Measurements from ENCODE around the gene CRACDL. TPM values are rescaled to one million over a fixed set of nuclear protein-coding genes. Genes with fewer than 3 reads are reported as not detected.

CRACDL gene
- total RNA-seq, 4 donors from 2014 or later = 5.7 to 11.8 (median 9.5) TPM

- no peak for TF ChIP-seq CTCF (IDR thresholded peaks at IDR 0.05)
- DNase-seq (ENCODE audit: low spot score) = no peak
- ATAC-seq (ENCODE audit: low FRiP score) = no peak
Observed at GRCh38 chr2:98746426-98746825, 189.6 kb downstream of the CRACDL start.

DNA sequence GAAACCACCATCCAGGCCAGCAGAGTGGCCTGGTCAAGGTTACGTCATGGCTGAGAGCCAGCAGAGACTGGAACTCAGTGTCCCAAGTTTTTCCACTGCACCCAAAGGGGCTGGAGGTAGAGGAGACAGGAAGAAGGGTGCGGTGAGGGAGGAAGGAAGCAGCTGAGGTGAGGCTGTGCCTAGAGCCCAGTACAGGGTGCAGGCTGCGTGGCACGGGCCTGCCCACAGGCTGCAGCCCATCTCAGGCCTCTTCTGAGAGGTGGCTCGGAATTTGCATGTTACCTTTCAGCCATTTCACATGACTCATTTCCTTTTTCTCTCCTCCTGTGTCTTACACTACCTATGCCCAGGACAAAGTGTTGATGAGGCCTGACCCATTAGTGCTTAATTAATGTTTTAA lies 191.4 kb downstream of the CRACDL start:
- TF ChIP-seq CTCF (IDR thresholded peaks at IDR 0.05) = no peak
- no peak for ATAC-seq (ENCODE audit: low FRiP score)
- DNase-seq (ENCODE audit: low spot score) = no peak

Small RNAs within 50 kb of the gene (small RNA-seq; reads per million reads assigned to genes)
- gene RNU4-84P = not detected
- gene RNU7-46P = not detected

Other genes starting within 250 kb of the CRACDL start
- 10 to 100 TPM; 20.1 to 93.7 (median 43.2) TPM for gene MGAT4A, start 205.1 kb downstream of the CRACDL start, total RNA-seq
- 1 to 10 TPM in 1 of 4 donors, under 1 TPM in 2, not detected in 1; 0.69 to 1.3 (median 0.95) TPM for gene C2orf15, start 205.5 kb upstream of the CRACDL start, total RNA-seq
- 10 to 100 TPM in 2 of 4 donors, 1 to 10 TPM in 2; 4.7 to 19.5 (median 8.5) TPM for gene TSGA10, start 218.7 kb upstream of the CRACDL start, total RNA-seq
- 10 to 100 TPM in 1 of 4 donors, 1 to 10 TPM in 3; 3.4 to 13.4 (median 7.0) TPM for gene LIPT1, start 218.7 kb upstream of the CRACDL start, total RNA-seq
- gene MITD1, start 244.8 kb upstream of the CRACDL start, total RNA-seq = 10 to 100 TPM; 15.3 to 38.3 (median 24.1) TPM
- gene MRPL30, start 245.0 kb upstream of the CRACDL start, total RNA-seq = 10 to 100 TPM; 18.4 to 22.6 (median 21.2) TPM